ENCODE results near the gene TENM4.

Gene TENM4

GRCh38 chr11:78857688-78858087 lies 583.1 kb downstream of the TENM4 start:
- no peak overlapping the region for H3K27ac ChIP-seq
- H3K4me3 ChIP-seq (ENCODE audit: low read depth, low read length), result no peak overlapping the region
- no peak for TF ChIP-seq CTCF (IDR thresholded peaks at IDR 0.05; ENCODE audit: low read depth, low read length, missing control alignments)
- no peaks in the 10 kb centered on the region for H3K27me3 ChIP-seq (replicated peaks)
- no peak for DNase-seq
- in situ Hi-C loops (cut with HindIII; ENCODE audit: low pct_ligation_motif_present, low sequenced_read_pairs), result no loop called here
- H3K36me3 ChIP-seq (replicated peaks), result no peaks in the 10 kb centered on the region

GRCh38 chr11:78856211-78856610 lies 584.6 kb downstream of the TENM4 start:
- no peak for DNase-seq
- Histone ChIP-seq H3K36me3 (replicated peaks) (no peaks in the 10 kb centered on the region), H3K27me3 (replicated peaks) (no peaks in the 10 kb centered on the region), H3K27ac (no peak overlapping the region), H3K4me3 (ENCODE audit: low read depth, low read length) (no peak overlapping the region)
- in situ Hi-C loops (cut with HindIII; ENCODE audit: low pct_ligation_motif_present, low sequenced_read_pairs), result no loop called here
- no peak for TF ChIP-seq CTCF (IDR thresholded peaks at IDR 0.05; ENCODE audit: low read depth, low read length, missing control alignments)

- no peak for DNase-seq
- no peak overlapping the region for H3K27ac ChIP-seq
- no peaks in the 10 kb centered on the region for H3K36me3 ChIP-seq (replicated peaks)
- no peaks in the 10 kb centered on the region for H3K27me3 ChIP-seq (replicated peaks)
- no peak for TF ChIP-seq CTCF (IDR thresholded peaks at IDR 0.05; ENCODE audit: low read depth, low read length, missing control alignments)
- in situ Hi-C loops (cut with HindIII; ENCODE audit: low pct_ligation_motif_present, low sequenced_read_pairs), result no loop called here
- no peak overlapping the region for H3K4me3 ChIP-seq (ENCODE audit: low read depth, low read length)
Observed at GRCh38 chr11:78855116-78855515, 585.7 kb downstream of the TENM4 start.

GRCh38 chr11:78853521-78853920 lies 587.3 kb downstream of the TENM4 start:
- no peak for DNase-seq
- in situ Hi-C loops (cut with HindIII; ENCODE audit: low pct_ligation_motif_present, low sequenced_read_pairs), result no loop called here
- no peak overlapping the region for H3K4me3 ChIP-seq (ENCODE audit: low read depth, low read length)
- H3K27ac ChIP-seq, result no peak overlapping the region
- H3K36me3 ChIP-seq (replicated peaks), result no peaks in the 10 kb centered on the region
- no peaks in the 10 kb centered on the region for H3K27me3 ChIP-seq (replicated peaks)
- no peak for TF ChIP-seq CTCF (IDR thresholded peaks at IDR 0.05; ENCODE audit: low read depth, low read length, missing control alignments)

- in situ Hi-C loops (cut with HindIII; ENCODE audit: low pct_ligation_motif_present, low sequenced_read_pairs), result no loop called here
- no peak overlapping the region for H3K4me3 ChIP-seq (ENCODE audit: low read depth, low read length)
- H3K36me3 ChIP-seq (replicated peaks), result no peaks in the 10 kb centered on the region
- no peaks in the 10 kb centered on the region for H3K27me3 ChIP-seq (replicated peaks)
- H3K27ac ChIP-seq, result no peak overlapping the region
- DNase-seq, result no peak
- no peak for TF ChIP-seq CTCF (IDR thresholded peaks at IDR 0.05; ENCODE audit: low read depth, low read length, missing control alignments)
Observed at GRCh38 chr11:78851878-78852586, 588.8 kb downstream of the TENM4 start.

GRCh38 chr11:78850078-78850477 lies 590.8 kb downstream of the TENM4 start:
- no peak for DNase-seq
- Histone ChIP-seq H3K4me3 (ENCODE audit: low read depth, low read length) (no peak overlapping the region), H3K27me3 (replicated peaks) (no peaks in the 10 kb centered on the region), H3K36me3 (replicated peaks) (no peaks in the 10 kb centered on the region), H3K27ac (no peak overlapping the region)
- no peak for TF ChIP-seq CTCF (IDR thresholded peaks at IDR 0.05; ENCODE audit: low read depth, low read length, missing control alignments)
- in situ Hi-C loops (cut with HindIII; ENCODE audit: low pct_ligation_motif_present, low sequenced_read_pairs), result no loop called here

All from brain microvascular endothelial cell (primary cell).